ENCODE data around the gene CRADD. TPM values are rescaled to one million over a fixed set of nuclear protein-coding genes. Genes with fewer than 3 reads are reported as not detected.

The CRADD gene
- total RNA-seq, 1 donor from 2014 or later, result 22.5 TPM

DNA sequence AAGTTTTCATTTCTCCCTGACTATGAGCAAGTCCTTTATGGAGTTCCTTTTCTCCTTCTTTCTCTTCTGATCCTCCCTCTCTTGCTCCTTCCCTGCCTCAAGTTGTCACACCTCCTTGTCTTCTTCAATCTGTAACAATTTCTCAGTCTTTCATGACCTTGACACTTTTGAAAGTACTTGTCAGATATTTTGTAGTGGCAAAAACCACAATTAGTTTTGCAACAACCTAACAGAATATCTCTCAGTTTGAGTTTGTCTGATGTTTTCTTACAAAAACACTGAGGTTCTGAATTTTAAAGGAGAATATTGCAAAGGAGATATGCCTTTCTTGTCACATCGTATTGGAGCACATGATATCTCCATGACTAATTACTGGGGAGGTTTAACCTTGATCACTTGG, 4.1 kb upstream of the CRADD start:
- ATAC-seq, result no peak

DNA sequence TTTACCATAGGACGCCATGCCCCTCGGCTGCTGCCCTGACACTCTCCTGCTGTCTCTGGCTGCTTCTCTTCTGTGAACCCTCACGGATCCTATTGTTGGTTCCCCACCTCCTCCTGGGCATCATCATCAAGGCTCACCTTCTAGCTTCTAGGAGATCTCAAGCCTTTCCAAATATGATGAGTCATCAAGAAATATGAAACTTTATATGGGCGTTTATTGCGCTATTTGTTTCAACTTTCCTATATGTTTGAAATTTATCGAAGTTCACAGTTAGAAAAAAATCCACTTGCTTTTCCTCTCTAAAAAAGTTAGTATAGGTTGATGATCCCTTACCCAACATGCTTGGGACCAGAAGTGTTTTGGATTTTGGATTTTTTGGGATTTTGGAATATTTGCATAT, 2.8 kb upstream of the CRADD start:
- no peak for ATAC-seq

DNA sequence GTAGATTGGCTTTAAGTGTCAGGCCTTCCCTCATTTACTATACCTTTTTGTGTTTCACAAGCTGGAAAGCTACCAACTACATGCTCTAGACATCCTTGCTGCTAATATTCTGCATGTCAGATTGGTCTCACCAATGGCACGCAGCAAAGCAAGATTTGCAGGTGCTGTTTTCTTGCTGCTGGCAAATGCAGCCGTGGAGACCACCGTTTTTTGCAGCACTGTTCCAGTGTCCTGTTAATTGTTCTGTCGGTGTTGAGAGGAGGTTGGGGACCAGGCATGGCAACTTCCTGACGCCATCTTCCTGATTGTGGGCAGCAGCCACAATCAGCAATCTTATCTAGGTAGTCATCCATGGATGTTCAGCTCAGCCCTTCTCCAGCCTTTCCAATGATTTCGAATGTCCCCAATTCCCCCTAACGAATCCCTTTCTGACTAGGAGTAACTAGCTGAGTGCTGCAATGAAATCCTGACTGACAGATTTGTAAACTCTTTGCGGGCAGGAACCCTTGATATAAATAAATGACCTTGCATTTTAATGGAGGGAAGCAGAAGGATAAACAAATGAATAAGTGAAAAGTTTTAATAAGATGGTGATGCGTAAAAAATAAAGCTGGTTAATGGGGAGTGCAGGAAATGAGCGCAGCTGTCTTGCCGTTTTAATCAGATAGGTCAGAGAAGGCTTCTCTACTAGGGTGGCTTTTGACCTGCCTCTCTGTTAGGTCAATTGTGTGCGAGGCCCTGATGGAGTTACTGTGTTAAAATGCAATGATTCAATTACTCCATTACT, 574 bp upstream of the CRADD start:
- ATAC-seq, result no peak

DNA sequence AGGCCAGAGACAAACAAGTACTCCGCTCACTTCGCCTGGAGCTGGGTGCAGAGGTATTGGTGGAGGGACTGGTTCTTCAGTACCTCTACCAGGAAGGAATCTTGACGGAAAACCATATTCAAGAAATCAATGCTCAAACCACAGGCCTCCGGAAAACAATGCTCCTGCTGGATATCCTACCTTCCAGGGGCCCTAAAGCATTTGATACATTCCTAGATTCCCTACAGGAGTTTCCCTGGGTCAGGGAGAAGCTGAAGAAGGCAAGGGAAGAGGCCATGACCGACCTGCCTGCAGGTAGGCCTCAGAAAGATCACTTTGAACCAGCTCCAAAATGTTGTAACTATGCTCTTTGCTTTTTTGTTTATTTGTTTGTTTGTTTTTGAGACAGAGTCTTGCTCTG, 1.6 kb downstream of the CRADD start:
- ATAC-seq, result no peak

DNA sequence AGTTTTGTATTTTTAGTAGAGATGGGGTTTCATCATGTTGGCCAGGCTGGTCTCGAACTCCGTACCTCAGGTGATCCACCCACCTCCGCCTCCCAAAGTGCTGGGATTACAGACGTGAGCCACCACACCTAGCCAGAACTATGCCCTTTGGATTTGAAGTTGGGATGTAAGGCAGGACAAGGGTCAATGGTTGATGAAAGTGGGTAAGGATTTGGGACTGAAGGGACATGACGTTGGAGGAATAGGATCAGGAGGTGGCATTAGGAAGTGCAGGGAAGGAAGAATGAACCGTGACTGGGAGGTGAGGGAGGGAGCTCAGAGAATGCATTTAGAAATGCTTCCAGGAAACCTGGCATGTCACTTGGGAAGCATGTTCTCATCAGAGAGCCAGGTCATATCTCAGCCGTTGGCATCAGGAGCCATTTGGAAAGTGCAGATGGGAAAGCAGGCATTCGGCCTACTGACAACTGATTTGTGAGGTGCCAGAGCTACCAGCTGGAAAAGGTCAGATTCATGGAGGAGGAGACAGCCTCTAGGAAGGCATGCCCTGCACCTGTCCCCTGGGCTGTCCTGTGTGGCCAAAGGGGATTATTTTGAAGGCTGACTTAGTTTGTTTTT, 2.2 kb downstream of the CRADD start:
- ATAC-seq, result no peak

DNA sequence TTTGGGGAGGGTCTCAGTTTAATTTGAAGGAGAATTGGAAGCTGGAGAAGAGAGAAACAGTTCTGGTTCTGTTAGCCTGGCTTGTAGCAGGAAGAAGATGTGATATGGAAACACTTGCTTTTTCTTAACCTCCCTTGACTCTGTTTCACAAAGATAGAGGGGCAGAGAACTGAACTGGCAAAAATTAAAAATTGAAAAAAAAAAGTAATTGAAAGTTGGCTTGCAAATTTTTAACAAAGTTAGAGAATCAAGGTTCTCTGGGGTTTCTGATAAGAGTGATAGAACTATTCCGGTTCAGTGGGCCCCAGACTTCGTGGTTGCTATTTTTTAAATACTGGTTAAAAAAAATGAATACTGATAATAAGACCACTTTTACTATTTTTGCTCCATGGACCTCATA, 2.8 kb downstream of the CRADD start:
- ATAC-seq, result no peak

DNA sequence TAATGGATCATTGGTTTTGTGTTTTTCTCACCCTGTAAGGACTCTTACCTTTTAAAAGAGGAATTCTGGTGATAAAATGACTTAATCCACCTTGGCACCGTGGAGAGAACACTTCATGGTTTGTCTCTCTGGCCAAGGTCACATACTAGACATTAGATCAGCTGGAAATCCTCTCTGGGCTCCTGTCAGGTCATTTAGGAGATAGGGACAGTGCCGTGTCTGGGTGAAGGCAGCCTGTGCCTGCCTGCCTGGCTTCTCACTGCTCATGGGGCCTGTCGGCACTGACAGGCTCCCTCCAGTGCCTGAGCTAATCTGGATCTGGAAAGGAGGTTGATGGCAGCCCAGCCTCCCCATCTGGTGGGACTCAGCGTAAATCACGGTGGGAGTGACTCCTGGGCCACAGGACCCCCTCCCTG, 5.7 kb downstream of the CRADD start:
- ATAC-seq, result no peak

DNA sequence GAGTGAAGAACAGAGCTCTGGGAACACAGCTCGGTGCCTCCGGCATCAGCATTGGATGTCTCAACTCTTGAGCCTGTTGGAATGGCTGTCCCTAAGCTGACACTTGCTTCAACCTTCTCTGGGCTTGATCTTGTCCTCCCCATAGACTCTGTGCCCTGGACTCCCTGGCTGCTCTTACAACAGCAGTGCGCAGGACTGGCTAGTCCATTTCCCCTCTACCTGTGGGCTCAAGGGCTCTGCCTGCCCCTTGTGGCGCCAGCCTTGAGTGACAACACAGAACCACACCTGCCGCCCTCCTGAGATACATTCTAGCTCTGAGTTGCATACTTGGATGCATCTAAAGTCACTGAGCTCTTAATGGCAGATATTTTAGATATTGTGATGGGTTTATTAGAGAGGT, 6.2 kb downstream of the CRADD start:
- no peak for ATAC-seq

DNA sequence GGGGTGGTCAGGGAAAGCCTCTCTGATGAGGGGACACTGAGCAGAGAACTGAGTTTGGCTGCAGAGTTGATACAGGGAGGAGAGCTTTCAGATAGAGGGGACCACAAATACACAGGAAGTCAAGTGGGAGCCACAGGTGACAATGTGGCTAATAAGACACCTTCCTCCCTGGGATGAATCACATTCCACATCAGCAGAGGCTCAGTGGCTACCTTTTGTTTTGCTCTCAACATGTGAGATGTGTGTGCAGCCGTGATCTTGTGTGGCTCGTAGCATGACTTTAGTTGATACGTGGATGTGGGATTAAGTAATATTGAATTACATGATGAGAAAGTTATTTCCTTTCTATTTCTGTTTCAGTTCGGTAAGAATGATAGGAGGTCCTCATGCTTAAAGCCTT, 7.5 kb downstream of the CRADD start:
- no peak for ATAC-seq

DNA sequence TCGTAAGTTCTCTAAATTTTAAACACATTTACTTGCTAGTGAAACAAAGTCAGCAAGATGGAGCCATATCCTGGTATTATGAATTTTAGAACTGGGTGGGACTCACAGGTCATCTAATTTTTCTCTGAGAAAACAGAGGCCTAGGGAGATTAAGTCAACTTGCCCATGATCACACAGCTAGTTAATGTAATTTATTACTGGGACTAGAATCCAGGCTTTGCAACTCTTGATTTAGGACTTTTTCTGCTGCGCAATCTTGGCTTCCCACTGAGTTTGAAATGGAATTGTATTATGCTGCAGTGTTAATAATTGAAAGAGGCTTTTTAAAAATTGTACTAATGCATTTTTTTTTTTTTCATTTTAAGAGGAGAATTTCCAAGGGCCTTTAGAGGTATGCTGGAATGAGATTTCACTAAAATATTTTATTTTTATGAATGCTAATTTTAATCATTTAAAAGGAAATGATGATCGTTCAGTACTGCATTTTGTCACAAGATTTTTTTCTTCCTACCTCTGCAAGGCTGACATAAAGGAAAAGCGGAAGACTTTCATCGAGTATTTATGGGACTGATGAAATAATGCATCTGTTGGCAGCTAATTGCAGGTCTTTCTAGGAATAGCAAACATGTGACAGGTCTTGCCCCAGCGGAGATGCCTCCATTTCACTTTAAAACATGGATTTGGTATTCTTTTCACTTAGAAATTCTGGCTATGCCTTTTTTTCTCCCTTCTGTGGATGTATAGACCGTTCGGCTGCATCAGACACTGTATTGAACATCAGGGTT, 9.6 kb downstream of the CRADD start:
- no peak for ATAC-seq

DNA sequence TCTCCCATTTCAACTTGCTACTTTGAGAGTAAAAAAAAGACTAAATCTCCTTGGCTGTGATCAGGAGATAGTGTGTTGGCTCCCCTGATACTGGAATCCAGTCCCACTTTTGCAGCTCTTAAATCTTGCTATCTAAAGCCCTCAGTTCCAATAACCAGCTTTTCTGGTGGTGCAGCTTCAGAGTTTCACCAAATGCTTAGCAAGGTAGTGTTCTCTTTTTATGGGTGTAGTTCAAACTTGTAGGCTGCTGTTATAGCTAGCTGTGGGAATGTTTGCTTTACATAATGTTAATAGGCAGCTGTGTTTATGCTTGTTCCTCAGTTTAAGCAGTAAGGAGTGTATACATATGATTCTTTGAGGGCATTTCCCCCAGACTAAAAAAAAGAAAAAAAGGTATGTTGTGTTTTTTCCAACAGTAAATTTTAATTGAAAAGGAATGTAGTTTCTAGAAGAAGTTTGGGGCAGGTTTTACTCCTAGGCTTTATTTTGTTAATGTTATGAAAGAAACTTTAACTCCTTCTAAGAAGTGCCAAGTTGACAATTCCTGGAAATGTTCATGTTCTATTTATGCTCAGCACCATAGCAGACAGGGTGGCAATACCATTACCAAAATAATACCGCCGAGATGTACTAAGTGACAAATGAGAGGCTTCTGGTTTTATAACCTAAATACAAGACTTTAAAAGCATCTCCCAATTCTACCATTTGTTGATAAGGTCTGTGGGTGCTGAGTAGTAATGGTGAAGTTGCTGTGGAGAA, 12.1 kb downstream of the CRADD start:
- peak; percentile 95 for ATAC-seq

DNA sequence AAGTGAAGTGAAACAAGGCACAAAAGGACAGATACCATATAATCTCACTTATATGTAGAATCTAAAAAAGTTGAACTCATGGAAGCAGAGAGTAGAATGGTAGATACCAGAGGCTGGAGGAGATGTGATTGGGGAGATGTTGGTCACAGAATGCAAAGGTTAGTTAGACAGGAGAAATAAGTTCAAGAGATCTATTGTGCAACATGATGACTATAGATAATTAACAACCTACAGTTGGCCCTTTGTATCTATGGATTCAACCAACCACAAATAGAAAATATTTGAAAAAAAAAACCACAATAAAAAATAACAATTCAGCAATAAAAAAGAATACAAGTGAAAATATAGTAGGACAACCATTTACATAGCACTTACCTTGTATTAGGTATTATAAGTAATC, 19.3 kb downstream of the CRADD start:
- ATAC-seq, result no peak

DNA sequence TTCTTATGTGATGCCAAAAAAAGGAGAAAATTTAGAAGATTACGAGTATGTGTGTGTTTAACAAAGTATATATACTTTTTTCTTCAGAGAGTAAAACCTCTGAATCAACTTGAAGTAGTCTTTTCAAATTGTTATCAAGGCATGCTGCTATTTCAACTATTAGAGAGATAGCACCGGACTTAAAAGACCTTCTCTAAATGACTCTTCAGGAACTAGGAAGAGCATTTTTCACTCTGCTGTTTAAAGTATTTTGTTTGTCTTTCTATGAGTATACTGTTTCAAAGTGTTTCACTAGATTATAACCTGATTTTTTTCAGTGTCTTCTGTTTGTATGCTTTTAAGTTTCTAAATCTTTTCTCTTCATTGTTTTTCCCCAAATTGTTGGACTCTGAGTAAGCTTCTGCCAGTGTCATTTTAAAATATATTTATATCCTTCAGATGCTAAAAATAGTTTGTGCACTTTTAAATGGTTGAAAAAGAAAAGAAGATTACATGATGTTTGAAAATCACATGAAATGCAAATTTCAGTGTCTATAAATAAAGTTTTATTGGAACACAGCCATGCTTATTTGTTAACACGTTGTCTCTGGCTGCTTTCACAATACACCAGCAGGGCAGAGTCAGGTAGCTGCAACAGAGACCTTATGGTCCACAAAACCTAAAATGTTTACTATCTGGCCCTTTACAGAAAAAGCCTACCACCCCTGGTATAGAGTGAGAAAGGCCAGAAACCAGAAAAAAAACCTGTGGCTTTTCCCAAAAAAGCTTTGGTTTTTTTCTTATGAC, 21.3 kb downstream of the CRADD start:
- no peak for ATAC-seq

DNA sequence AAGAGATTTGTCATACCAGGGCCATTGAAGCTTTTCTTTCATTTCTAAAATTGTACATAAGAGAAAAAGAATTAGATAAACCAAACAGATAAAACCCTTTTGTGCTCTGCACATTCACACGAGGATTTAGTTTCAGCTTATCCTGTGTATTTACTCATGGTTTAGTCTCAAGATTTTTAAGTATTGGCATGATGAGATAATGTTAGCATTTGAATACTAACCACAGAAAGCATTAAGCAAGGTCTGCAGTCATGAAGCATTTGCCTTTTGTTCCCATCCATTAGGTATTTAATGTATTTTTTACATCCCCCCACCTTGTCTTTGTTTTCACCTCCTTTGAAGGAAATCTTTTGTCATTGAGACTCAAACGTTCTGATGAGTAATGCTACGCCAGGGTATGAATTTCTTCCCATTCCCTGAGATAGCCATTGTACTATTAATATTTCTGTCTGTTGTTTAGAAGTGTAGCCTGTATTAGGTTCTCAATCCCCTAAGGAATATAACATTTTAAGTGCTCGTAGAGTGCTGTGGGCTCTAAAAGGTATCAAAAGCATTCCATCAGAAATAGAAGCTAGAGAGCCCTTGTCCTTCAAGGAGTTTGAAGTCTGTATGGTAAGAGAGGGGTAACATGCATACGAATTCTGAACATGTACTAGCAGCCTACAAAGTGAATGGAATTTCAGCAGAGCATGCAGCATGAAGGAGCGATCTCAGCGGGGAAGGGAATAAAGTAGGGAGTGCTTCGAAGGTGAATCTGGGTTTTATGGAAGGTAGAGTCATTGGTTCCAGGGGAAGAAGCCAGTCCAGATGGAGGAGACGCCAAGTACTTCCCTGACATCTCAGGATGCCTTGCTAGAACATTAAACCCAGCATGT, 22.3 kb downstream of the CRADD start:
- ATAC-seq, result peak; percentile 49

DNA sequence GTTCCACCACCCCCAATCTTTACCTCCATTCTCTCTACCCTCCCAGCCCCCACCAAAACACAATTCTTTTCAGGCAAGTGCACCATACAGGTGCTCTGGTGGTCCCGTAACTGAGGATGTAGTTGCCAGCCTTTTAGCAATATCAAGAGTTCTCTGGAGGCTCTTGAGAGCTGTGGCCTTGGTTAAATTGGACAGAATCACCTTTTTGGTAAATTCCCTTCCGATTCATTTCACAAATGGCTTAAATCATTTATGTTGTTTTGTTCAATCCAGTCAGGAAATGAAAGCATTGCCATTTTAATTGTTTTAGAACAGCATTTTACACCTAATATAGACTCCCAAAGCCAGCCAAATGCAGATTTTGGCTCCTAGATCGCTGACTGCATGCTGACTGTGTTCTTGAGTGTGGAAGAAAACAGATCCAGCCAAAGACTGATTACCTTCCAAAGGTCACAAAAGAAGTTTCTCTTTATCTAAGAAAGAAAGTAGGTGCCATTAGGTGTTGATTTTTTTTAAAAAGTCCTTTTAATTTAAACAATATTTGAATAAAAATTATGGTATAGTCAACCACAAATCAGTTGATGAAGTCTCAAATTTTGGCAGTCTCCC, 25.6 kb downstream of the CRADD start:
- no peak for ATAC-seq

DNA sequence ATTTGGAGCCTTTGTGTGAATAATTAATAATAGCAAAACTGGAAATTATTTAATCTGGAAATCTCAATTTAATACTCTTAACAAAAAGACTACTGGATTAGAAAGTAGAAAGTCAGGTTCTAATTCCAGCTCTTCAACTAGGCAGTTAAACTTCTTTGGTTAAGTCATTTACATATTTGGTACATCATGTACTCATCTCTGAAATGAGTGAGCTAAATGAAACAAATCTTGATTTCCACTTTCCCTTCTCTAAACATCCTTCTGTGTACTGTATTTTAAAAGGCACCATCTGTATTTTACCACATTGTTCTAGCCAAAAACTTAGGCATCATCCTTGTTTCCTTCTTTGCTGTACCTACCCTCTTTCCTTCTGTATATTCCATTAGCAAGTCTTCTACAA, 26.9 kb downstream of the CRADD start:
- peak; percentile 70 for ATAC-seq

DNA sequence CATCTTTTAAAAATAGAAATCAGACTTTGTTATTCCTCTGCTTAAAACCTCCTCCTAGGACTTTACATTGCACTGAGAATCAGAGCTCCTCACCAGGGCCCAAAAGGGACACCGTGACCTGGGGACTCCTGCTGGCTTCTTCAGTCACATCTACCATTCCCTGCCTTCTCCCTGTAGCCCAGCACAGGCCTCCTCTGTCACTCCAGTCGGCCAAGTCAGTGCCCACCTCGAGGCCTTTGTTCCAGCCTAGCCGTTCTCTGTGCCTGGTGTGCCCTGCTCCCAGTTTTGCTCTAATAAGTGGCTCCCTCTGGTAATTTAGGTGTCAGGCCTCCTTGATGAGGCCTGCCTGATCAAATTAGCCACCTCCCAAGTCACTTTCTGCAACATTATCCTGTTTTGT, 27.4 kb downstream of the CRADD start:
- no peak for ATAC-seq

DNA sequence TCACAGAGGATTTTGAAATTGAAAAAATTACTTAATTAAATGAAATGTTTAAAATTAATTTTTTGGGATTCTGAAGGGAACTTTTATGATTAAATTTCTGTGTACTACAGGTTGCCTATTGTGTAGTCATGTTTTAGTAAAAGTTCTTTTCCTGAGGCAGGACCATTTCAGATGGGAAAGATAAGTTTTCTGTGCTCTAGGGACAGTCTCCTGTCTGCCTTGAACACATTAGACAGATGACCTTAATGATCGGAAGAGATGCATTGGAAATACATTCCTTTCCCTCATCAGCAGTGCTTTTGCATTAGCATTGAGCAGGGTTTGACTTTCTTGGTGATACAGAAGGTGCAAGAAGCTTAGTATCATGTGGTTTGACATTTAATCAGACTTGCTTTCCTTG, 28.1 kb downstream of the CRADD start:
- no peak for ATAC-seq

DNA sequence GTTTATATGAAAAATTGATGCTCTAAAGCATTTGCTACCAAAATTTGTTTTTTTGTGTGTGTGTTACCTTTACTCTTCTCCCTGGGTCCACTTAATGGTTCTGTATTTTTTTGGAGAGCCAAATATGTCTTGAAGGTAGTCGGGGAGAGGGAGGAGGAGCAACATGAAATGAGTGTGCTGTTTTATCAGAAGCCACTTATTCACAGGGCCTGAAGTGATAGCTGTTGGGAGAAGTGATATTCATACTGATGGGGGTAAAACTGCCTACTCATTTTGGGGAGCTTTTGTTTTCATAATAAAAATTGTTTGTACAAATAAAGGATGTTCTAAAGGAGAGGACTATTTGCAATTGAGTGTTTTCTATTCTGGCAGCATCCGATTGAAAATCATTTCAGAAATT, 29.2 kb downstream of the CRADD start:
- no peak for ATAC-seq

DNA sequence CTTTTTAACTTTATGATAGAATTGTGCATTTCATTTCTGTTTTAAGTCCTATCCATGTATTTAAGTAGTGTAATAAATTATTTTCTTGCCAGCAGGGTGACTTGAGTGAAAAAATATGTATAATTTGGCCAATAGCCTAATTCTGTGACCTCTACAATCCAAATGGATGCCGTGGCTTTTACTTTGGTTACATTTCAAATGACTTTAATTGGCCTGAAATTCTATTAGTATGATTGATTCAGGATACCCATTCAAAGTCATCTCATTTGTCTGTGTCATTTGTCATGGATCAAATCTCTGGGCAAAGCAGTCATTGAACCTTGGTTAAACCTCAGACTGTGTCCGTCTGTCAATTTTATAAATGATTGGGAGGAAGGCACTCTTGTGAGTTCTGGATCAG, 29.6 kb downstream of the CRADD start:
- ATAC-seq, result no peak

DNA sequence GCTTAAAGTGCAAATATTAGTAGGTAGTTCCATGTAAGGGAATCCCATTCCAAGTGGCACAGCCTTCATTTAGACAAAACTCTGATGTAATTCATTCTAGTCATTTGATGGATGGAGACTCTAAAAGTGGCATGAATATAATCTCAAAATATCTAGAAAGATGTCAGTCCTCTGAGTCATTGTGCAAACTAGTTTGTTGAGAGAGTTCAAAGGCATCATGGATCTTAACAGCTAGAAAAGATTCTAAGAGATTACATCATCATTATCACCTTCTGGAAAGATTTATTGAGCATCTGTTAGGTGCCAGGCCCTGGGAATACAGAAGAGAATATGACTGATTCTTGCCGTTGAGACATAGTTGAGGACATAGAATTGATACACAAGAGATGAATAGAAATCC, 30.7 kb downstream of the CRADD start:
- peak; percentile 78 for ATAC-seq
